Naive B cell (primary cell): ENCODE results near the gene NUP98. TPM values are rescaled to one million over a fixed set of nuclear protein-coding genes. Genes with fewer than 3 reads are reported as not detected.
"Not testable (repeated sequence)": the region's sequence is repeated elsewhere in the genome, so short reads cannot be mapped to it uniquely, and the experiment has no call there.

Experiments used
- ATAC-seq, 2 donors: fragments of 150-1000 bp; cut with Tn5 transposase; 2 replicates each; pipeline ENCODE4 v1.10.0; 2021; ENCODE audit warnings: low read depth in 2 of 2, mild to moderate bottlenecking in 2 of 2, moderate library complexity in 2 of 2
- DNase-seq: peaks from one replicate; pipeline ENCODE4 v3.0.0; 2022
- H3K27ac Mint-ChIP-seq, 6 donors: one replicate each; pipeline ENCODE4 v1.8.0; 2020 to 2022; ENCODE audit warnings: mild to moderate bottlenecking in 6 of 6, mixed read lengths in 6 of 6, moderate library complexity in 5 of 6, inconsistent platforms in 2 of 6
- H3K27me3 Mint-ChIP-seq, 3 donors: one replicate each; pipeline ENCODE4 v1.8.0; 2021 to 2022; ENCODE audit warnings: mixed read lengths in 3 of 3, mild to moderate bottlenecking in 1 of 3
- H3K36me3 Mint-ChIP-seq, 2 donors: one replicate each; pipeline ENCODE4 v1.8.0; 2020 to 2022; ENCODE audit warnings: mixed read lengths in 2 of 2, inconsistent platforms in 1 of 2, mild to moderate bottlenecking in 1 of 2
- H3K4me1 Mint-ChIP-seq, 3 donors: one replicate each; pipeline ENCODE4 v1.8.0; 2020 to 2022; ENCODE audit warnings: mixed read lengths in 3 of 3, inconsistent platforms in 1 of 3, mild to moderate bottlenecking in 1 of 3, moderate library complexity in 1 of 3
- H3K4me3 Mint-ChIP-seq, 8 donors: one replicate each; pipeline ENCODE4 v1.8.0; 2020 to 2022; ENCODE audit warnings: mild to moderate bottlenecking in 8 of 8, mixed read lengths in 8 of 8, moderate library complexity in 8 of 8, inconsistent platforms in 2 of 8
- H3K9me3 Mint-ChIP-seq, 7 donors: one replicate each; pipeline ENCODE4 v1.8.0; 2020 to 2022; ENCODE audit warnings: mixed read lengths in 7 of 7, mild to moderate bottlenecking in 5 of 7, inconsistent platforms in 2 of 7, moderate library complexity in 1 of 7
- polyA plus RNA-seq, 6 donors: library from polyadenylated mRNA; unstranded; fragments of 300-500 nt; fragmentation: Illumina TruSeq; gene quantifications; one replicate each; pipeline ENCODE4 v1.2.3, GENCODE V29; 2021; ENCODE audit warnings: low read depth in 6 of 6

Gene NUP98
- polyA plus RNA-seq, 6 donors from 2014 or later: 29.4 to 57.0 (median 38.7) TPM

DNA sequence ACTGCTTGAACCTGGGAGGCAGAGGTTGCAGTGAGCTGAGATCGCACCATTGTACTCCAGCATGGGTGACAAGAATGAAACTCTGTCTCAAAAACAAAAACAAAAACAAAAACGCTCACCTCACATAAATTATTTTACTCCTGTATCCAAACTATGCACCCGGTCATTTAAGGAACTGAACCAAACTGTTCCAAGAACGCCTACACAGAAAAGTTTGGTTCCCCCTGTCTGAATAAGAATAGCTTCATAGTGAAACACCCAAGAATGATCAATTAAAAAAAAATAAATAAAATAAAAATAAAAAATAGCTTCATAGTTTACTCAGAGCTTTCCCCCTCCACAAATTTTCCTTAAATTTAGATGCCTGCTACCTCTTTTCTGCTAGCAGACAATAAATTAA is 13.7 kb downstream of the NUP98 start:
- DNase-seq (no peak), ATAC-seq (no peak)
- Mint-ChIP-seq H3K36me3 (peaks cover 0 to 16% of the 10 kb centered on the region in 2 donors), H3K4me3 (no peak overlapping the region), H3K27ac (peak overlapping the region in 5 of 6 donors; percentile 24 to 90 (median 73)), H3K4me1 (peaks cover 24 to 57% (median 33%) of the 10 kb centered on the region in 3 donors), H3K9me3 (no peaks in the 10 kb centered on the region), H3K27me3 (no peaks in the 10 kb centered on the region)

DNA sequence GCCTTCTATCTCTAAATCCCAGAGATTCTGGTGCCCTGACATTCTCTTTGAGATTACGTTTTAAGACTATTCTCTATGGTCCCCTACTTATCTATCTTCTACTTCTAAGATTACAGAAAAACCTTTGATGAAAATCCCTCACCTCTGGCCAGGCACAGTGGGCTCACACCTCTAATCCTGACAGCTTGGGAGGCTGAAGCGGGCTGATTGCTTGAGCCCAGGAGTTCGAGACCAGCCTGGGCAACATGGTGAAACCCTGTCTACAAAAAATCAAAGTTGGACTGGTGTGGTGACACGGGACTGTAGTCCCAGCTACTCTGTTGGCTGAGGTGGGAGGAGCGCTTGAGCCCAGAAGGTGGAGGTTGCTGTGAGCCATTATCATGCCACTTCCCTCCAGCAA is 14.4 kb downstream of the NUP98 start:
- Mint-ChIP-seq H3K4me1 (peaks cover 23 to 52% (median 31%) of the 10 kb centered on the region in 3 donors), H3K27me3 (no peaks in the 10 kb centered on the region), H3K9me3 (no peaks in the 10 kb centered on the region), H3K4me3 (peak overlapping the region in 1 of 8 donors; percentile 50), H3K27ac (peak overlapping the region in 4 of 6 donors; percentile 50 to 89 (median 76)), H3K36me3 (peaks cover 0 to 22% of the 10 kb centered on the region in 2 donors)
- no peak for DNase-seq
- no peak for ATAC-seq

DNA sequence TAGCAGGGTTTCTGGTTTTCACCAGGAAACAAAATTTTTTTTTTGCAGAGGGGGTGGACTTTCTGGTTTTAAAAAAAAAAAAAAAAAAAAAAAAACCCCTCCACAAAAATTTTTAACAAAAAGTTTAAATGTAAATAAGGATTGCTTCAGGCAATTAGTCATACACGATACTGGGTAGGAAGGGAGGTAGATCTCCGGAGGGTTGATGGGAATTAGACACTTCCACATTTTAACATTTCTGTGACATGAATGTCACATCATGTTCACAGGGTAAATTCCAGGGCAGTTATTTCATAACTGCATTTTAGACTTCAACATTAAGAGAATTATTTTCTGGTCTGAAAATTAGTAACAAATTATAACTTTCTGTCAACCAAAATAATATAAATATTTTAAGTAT is 15.9 kb downstream of the NUP98 start:
- Mint-ChIP-seq H3K9me3 (no peaks in the 10 kb centered on the region), H3K36me3 (peaks cover 0 to 27% of the 10 kb centered on the region in 2 donors), H3K4me1 (peaks cover 15 to 36% (median 15%) of the 10 kb centered on the region in 3 donors), H3K27me3 (no peaks in the 10 kb centered on the region), H3K27ac (peak overlapping the region in 3 of 6 donors; percentile 21 to 66 (median 30)), H3K4me3 (no peak overlapping the region)
- no peak for ATAC-seq
- DNase-seq: no peak

DNA sequence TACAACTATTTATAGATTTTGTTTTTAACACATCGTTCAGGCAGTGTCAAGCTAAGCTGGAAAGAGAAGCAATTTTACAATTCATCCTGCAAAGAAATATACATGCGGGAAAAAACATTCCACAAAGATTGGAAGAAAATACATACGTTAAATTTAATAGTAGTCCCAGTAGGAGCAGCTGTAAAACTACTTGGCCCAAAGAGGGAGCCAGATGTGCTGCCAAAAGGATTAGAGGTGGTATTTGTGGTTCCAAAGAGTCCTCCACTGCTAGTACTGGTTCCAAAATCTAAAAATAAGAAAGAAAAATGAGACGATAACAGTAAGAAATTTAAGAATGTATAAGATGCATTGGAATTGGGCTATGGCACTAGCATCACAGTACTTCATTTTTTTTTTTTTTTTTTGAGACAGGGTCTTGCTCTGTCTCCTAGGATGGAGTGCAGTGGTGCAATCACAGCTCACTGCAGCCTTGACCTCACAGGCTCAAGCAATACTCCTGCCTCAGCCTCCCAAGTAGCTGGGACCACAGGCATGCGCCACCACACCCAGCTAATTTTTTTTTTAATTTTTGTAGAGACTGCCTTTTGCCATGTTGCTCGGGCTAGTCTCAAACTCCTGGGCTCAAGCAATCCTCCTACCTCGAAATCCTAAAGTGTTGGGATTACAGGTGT is 21.5 kb downstream of the NUP98 start:
- H3K4me1 Mint-ChIP-seq: no peaks in the 10 kb centered on the region
- H3K9me3 Mint-ChIP-seq: no peaks in the 10 kb centered on the region
- H3K4me3 Mint-ChIP-seq: no peak overlapping the region
- peak overlapping the region in 1 of 6 donors; percentile 63 for H3K27ac Mint-ChIP-seq
- no peaks in the 10 kb centered on the region for H3K27me3 Mint-ChIP-seq
- no peak for ATAC-seq
- H3K36me3 Mint-ChIP-seq: peaks cover 18 to 31% of the 10 kb centered on the region in 2 donors
- no peak for DNase-seq

- Mint-ChIP-seq H3K36me3 (peaks cover 19 to 23% of the 10 kb centered on the region in 2 donors), H3K4me1 (no peaks in the 10 kb centered on the region), H3K27me3 (no peaks in the 10 kb centered on the region), H3K9me3 (no peaks in the 10 kb centered on the region), H3K4me3 (no peak overlapping the region), H3K27ac (no peak overlapping the region)
- DNase-seq: no peak
- ATAC-seq: no peak
Observed at GRCh38 chr11:3773180-3773579, 24.2 kb downstream of the NUP98 start.

- ATAC-seq (no peak), DNase-seq (no peak)
- Mint-ChIP-seq H3K27me3 (no peaks in the 10 kb centered on the region), H3K36me3 (peaks cover 13 to 14% of the 10 kb centered on the region in 2 donors), H3K9me3 (no peaks in the 10 kb centered on the region), H3K4me3 (no peak overlapping the region), H3K4me1 (no peaks in the 10 kb centered on the region), H3K27ac (peak overlapping the region in 1 of 6 donors; percentile 87)
Observed at GRCh38 chr11:3767536-3767935, 29.8 kb downstream of the NUP98 start.

GRCh38 chr11:3766836-3767235 is 30.5 kb downstream of the NUP98 start:
- H3K9me3 Mint-ChIP-seq, DNase-seq, H3K4me3 Mint-ChIP-seq, H3K27me3 Mint-ChIP-seq, H3K4me1 Mint-ChIP-seq, ATAC-seq: not testable (repeated sequence)
- H3K36me3 Mint-ChIP-seq: peaks cover 14 to 18% of the 10 kb centered on the region in 2 donors
- H3K27ac Mint-ChIP-seq: peak overlapping the region in 1 of 6 donors; percentile 29

GRCh38 chr11:3764266-3764665 is 33.1 kb downstream of the NUP98 start:
- Mint-ChIP-seq H3K27me3 (no peaks in the 10 kb centered on the region), H3K4me1 (peaks cover 0 to 3% (median 0%) of the 10 kb centered on the region in 3 donors), H3K4me3 (no peak overlapping the region), H3K9me3 (no peaks in the 10 kb centered on the region), H3K27ac (peak overlapping the region in 1 of 6 donors; percentile 9), H3K36me3 (peaks cover 8 to 11% of the 10 kb centered on the region in 2 donors)
- ATAC-seq: no peak
- DNase-seq: no peak

- Mint-ChIP-seq H3K36me3 (peaks cover 0 to 15% of the 10 kb centered on the region in 2 donors), H3K27me3 (no peaks in the 10 kb centered on the region), H3K27ac (peak overlapping the region in 4 of 6 donors; percentile 16 to 73 (median 48)), H3K4me1 (no peaks in the 10 kb centered on the region), H3K9me3 (no peaks in the 10 kb centered on the region), H3K4me3 (no peak overlapping the region)
- no peak for ATAC-seq
- DNase-seq: no peak
Observed at GRCh38 chr11:3755151-3755550, 42.2 kb downstream of the NUP98 start.

GRCh38 chr11:3753110-3753509 is 44.2 kb downstream of the NUP98 start:
- Mint-ChIP-seq H3K4me3 (no peak overlapping the region), H3K27me3 (no peaks in the 10 kb centered on the region), H3K9me3 (no peaks in the 10 kb centered on the region), H3K27ac (no peak overlapping the region), H3K4me1 (no peaks in the 10 kb centered on the region), H3K36me3 (peaks cover 0 to 6% of the 10 kb centered on the region in 2 donors)
- ATAC-seq: no peak
- no peak for DNase-seq

DNA sequence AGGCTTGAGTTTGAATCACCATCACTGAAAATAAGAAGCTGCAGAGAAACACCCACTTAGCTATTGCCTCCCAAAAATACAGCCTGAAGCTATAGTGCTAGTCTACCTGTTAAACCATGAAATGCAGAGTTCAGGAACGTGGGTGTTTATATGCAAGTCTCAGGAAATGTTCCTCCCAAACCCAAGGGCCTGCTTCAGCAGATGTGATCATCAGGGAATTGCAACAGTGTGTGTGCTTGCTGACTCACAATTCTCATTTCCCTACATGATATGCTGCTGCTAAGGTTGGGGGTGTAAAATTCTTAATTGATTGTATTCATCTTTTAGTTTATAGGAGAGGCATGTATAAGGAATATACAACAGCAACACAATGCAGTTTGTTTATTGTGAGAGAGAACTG is 49.6 kb downstream of the NUP98 start:
- ATAC-seq (no peak), DNase-seq (no peak)
- Mint-ChIP-seq H3K27ac (no peak overlapping the region), H3K36me3 (peaks cover 0 to 4% of the 10 kb centered on the region in 2 donors), H3K4me1 (no peaks in the 10 kb centered on the region), H3K27me3 (no peaks in the 10 kb centered on the region), H3K4me3 (no peak overlapping the region), H3K9me3 (no peaks in the 10 kb centered on the region)

GRCh38 chr11:3745161-3745560 is 52.2 kb downstream of the NUP98 start:
- ATAC-seq (no peak), DNase-seq (no peak)
- no peaks in the 10 kb centered on the region for H3K9me3 Mint-ChIP-seq
- H3K27me3 Mint-ChIP-seq: no peaks in the 10 kb centered on the region
- no peak overlapping the region for H3K27ac Mint-ChIP-seq
- no peak overlapping the region for H3K4me3 Mint-ChIP-seq
- peaks cover 0 to 3% (median 0%) of the 10 kb centered on the region in 3 donors for H3K4me1 Mint-ChIP-seq
- H3K36me3 Mint-ChIP-seq: peaks cover 12 to 13% of the 10 kb centered on the region in 2 donors

DNA sequence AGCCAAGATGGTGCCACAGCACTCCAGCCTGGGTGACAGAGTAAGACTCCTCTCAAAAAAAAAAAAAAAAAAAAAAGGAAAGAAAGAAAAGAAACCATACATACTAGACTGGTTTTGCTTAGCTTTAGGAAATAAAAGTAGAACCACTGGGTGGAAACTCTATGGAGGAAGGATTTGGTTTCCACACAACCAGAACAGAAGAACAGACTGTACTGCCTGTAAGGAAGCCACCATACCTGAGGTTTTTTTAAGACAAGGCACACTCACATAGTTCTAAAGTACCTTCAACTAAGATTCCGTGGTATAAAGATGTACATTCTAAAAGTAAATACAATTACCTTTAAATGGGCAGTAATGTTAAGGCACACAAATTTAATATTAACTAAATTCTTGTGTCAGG is 58.6 kb downstream of the NUP98 start:
- Mint-ChIP-seq H3K4me1 (peaks cover 0 to 3% (median 0%) of the 10 kb centered on the region in 3 donors), H3K9me3 (no peaks in the 10 kb centered on the region), H3K36me3 (peaks cover 24 to 26% of the 10 kb centered on the region in 2 donors), H3K27me3 (no peaks in the 10 kb centered on the region), H3K4me3 (no peak overlapping the region), H3K27ac (peak overlapping the region in 1 of 6 donors; percentile 41)
- DNase-seq (no peak), ATAC-seq (no peak)

DNA sequence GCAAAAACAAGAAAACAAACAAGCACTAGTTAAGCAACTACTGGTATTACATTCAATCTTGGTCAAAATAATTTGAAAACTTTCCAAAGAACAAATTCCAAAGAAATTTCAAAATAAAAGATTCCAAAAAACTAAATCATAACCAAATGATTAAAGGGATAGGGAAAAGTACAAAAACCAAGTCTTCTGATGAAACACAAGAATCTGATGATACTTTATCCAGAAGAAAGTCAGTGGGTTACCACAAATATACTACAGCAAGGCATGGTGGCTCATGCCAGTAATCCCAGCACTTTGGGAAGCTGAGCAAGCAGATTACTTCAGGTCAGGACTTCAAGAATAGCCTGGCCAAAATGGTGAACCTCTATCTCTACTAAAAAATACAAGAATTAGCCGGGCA is 59.1 kb downstream of the NUP98 start:
- no peaks in the 10 kb centered on the region for H3K27me3 Mint-ChIP-seq
- H3K36me3 Mint-ChIP-seq: peaks cover 25 to 26% of the 10 kb centered on the region in 2 donors
- H3K27ac Mint-ChIP-seq: peak overlapping the region in 1 of 6 donors; percentile 41
- DNase-seq: no peak
- H3K4me1 Mint-ChIP-seq: peaks cover 0 to 3% (median 0%) of the 10 kb centered on the region in 3 donors
- ATAC-seq: no peak
- no peaks in the 10 kb centered on the region for H3K9me3 Mint-ChIP-seq
- no peak overlapping the region for H3K4me3 Mint-ChIP-seq
